OCI-LY1 (cell line): ENCODE results near the gene KBTBD13.

Source experiments
- CTCF ChIP-seq: fragments of 200-600 bp; sonication (generic), shearing (Covaris generic); IDR thresholded peaks from 2 replicates; pipeline ENCODE4 v1.5.1; 2017; ENCODE audit warnings: mild to moderate bottlenecking, antibody characterized with exemption, low read length, moderate library complexity, mixed read lengths
- EZH2 ChIP-seq: fragments of 200-600 bp; sonication (generic), shearing (Covaris generic); IDR thresholded peaks from 2 replicates; pipeline ENCODE4 v1.8.0; 2017; ENCODE audit warnings: borderline replicate concordance, mixed run types, mild to moderate bottlenecking, antibody characterized with exemption, low read length, moderate library complexity, mixed read lengths

- TF ChIP-seq CTCF (no peak), EZH2 (no peak)
These were observed 16.6 kb downstream of the KBTBD13 start for GRCh38 chr15:65092911-65093792.
